A549 (cell line): ENCODE results near the gene DBH. TPM values are rescaled to one million over a fixed set of nuclear protein-coding genes. Genes with fewer than 3 reads are reported as not detected.

Source experiments
- ATAC-seq, 2 experiments: fragments of 200-7000 bp in 1 of 2; fragments of >200 bp in 1 of 2; cut with Nextera tagmentation in 1 of 2; cut with Tn5 transposase in 1 of 2; 3 replicates each; pipeline versions ENCODE4 v1.8.0 to v1.9.1; 2018 to 2020; ENCODE audit warnings: mild to moderate bottlenecking in 1 of 2, moderate library complexity in 1 of 2
- CTCF ChIA-PET: fragments of 300-600 bp; sonication (Branson Sonifier 250); formaldehyde crosslinking; extraction: SDS; loops from one replicate; lab custom pipeline; 2021; ENCODE audit warnings: antibody characterized with exemption, inconsistent platforms; lab: Yijun Ruan, JAX
- POLR2A ChIA-PET: fragments of 350-600 bp; formaldehyde crosslinking; extraction: SDS; loops from one replicate; lab custom pipeline; 2021; ENCODE audit warnings: antibody characterized with exemption, inconsistent platforms; lab: Yijun Ruan, JAX
- DNase-seq, 2 experiments: peaks; one replicate each; pipeline versions ENCODE4 v3.0.0 to v3.0.0-alpha.2; 2011 to 2016; ENCODE audit warnings: low read depth in 1 of 2, low spot score in 1 of 2
- FAIRE-seq: peaks from 2 replicates; lab custom pipeline; 2011; peaks lifted over from hg19 to GRCh38; lab: Jason Lieb, UNC
- H3K27ac ChIP-seq, 2 experiments: fragments of >200 bp; sonication (Bioruptor Twin); formaldehyde crosslinking; 3 replicates each; pipeline ENCODE4 v1.5.1; 2016 to 2017
- H3K4me1 ChIP-seq: fragments of >200 bp; sonication (Bioruptor Twin); formaldehyde crosslinking; 3 replicates; pipeline ENCODE4 v1.6.1; 2016
- H3K4me2 ChIP-seq: fragments of >200 bp; sonication (Bioruptor Twin); formaldehyde crosslinking; 3 replicates; pipeline ENCODE4 v1.6.1; 2016
- H3K4me3 ChIP-seq: fragments of >200 bp; sonication (Bioruptor Twin); formaldehyde crosslinking; 3 replicates; pipeline ENCODE4 v1.5.1; 2016
- H3K9me3 ChIP-seq: fragments of >200 bp; sonication (Bioruptor Twin); formaldehyde crosslinking; 3 replicates; pipeline ENCODE4 v1.6.1; 2016
- BHLHE40 ChIP-seq: IDR thresholded peaks from 2 replicates; pipeline ENCODE4 v1.6.1; 2012; ENCODE audit warnings: low read depth, low read length, inconsistent platforms
- CEBPB ChIP-seq, 2 experiments: fragments of >200 bp in 1 of 2; sonication (Bioruptor Twin) in 1 of 2; formaldehyde crosslinking in 1 of 2; IDR thresholded peaks; 2 replicates each; pipeline ENCODE4 v1.6.1; 2012 to 2016
- CHD4 ChIP-seq: fragments of 200-600 bp; sonication (generic); IDR thresholded peaks from 2 replicates; pipeline ENCODE4 v1.6.1; 2016; ENCODE audit warnings: antibody characterized with exemption, mild to moderate bottlenecking, borderline replicate concordance
- CTCF ChIP-seq: fragments of >200 bp; sonication (Bioruptor Twin); formaldehyde crosslinking; IDR thresholded peaks from 3 replicates; pipeline ENCODE4 v1.5.1; 2016
- EHMT2 ChIP-seq: fragments of 200-600 bp; sonication (generic); IDR thresholded peaks from 2 replicates; pipeline ENCODE4 v1.6.1; 2016; ENCODE audit warnings: antibody characterized with exemption, low read depth, mild to moderate bottlenecking, moderate library complexity
- FOSB ChIP-seq: fragments of 250-450 bp; sonication (Bioruptor Pico); IDR thresholded peaks from 2 replicates; pipeline ENCODE4 v1.5.0; 2020; ENCODE audit warnings: mild to moderate bottlenecking, moderate library complexity
- FOSL2 ChIP-seq, 2 experiments: fragments of 450-650 bp in 1 of 2; fragments of >200 bp in 1 of 2; sonication (Bioruptor Twin) in 1 of 2; formaldehyde crosslinking; IDR thresholded peaks; 2 replicates each; pipeline versions ENCODE4 v1.5.0 to v1.6.1; 2016 to 2020; ENCODE audit warnings: mild to moderate bottlenecking in 1 of 2, moderate library complexity in 1 of 2
- HES2 ChIP-seq: fragments of >200 bp; sonication (Bioruptor Twin); formaldehyde crosslinking; IDR thresholded peaks from 2 replicates; pipeline ENCODE4 v1.6.1; 2016
- HEYL ChIP-seq: fragments of 250-450 bp; sonication (Bioruptor Pico); IDR thresholded peaks from 2 replicates; pipeline ENCODE4 v1.8.0; 2021; ENCODE audit warnings: mild to moderate bottlenecking, moderate library complexity
- HOXB5 ChIP-seq: fragments of 250-450 bp; sonication (Bioruptor Pico); IDR thresholded peaks from 2 replicates; pipeline ENCODE4 v1.5.0; 2020; ENCODE audit warnings: mild to moderate bottlenecking, moderate library complexity
- JUN ChIP-seq, 2 experiments: fragments of >200 bp; sonication (Bioruptor Twin); formaldehyde crosslinking; IDR thresholded peaks; 2 replicates in 1 of 2; 3 replicates in 1 of 2; pipeline ENCODE4 v1.6.1; 2016 to 2017
- JUNB ChIP-seq: fragments of >200 bp; sonication (Bioruptor Twin); formaldehyde crosslinking; IDR thresholded peaks from 2 replicates; pipeline ENCODE4 v1.6.1; 2016
- MAZ ChIP-seq: fragments of 150-350 bp; IDR thresholded peaks from 2 replicates; pipeline ENCODE4 v1.6.1; 2014; ENCODE audit warnings: antibody characterized with exemption, low read depth, low read length, borderline replicate concordance
- MYC ChIP-seq: IDR thresholded peaks from 2 replicates; pipeline ENCODE4 v1.6.1; 2012; ENCODE audit warnings: mild to moderate bottlenecking, inconsistent platforms, low read length, improper control_type of control experiment, borderline replicate concordance
- NPAS2 ChIP-seq: fragments of 250-450 bp; sonication (Bioruptor Pico); IDR thresholded peaks from 2 replicates; pipeline ENCODE4 v1.8.0; 2022; ENCODE audit warnings: mild to moderate bottlenecking, moderate library complexity, borderline replicate concordance
- NR3C1 ChIP-seq: fragments of >200 bp; sonication (Bioruptor Twin); formaldehyde crosslinking; IDR thresholded peaks from 3 replicates; pipeline ENCODE4 v1.6.1; 2017
- PBX3 ChIP-seq: IDR thresholded peaks from 2 replicates; pipeline ENCODE4 v1.6.1; 2012
- PHF8 ChIP-seq: fragments of 200-600 bp; sonication (generic); IDR thresholded peaks from 2 replicates; pipeline ENCODE4 v1.6.1; 2016; ENCODE audit warnings: low read depth, mild to moderate bottlenecking, antibody characterized with exemption, moderate library complexity, borderline replicate concordance
- RCOR1 ChIP-seq: fragments of 150-350 bp; IDR thresholded peaks from 2 replicates; pipeline ENCODE4 v1.6.1; 2014; ENCODE audit warnings: antibody characterized with exemption, low read length, low read depth
- REST ChIP-seq: fragments of 200-600 bp; sonication (generic); IDR thresholded peaks from 2 replicates; pipeline ENCODE4 v1.6.1; 2016; ENCODE audit warnings: antibody characterized with exemption, mild to moderate bottlenecking, moderate library complexity
- RFX5 ChIP-seq: fragments of 450-650 bp; IDR thresholded peaks from 2 replicates; pipeline ENCODE4 v1.7.1; 2014; ENCODE audit warnings: antibody characterized with exemption, mild to moderate bottlenecking, moderate library complexity
- RNF2 ChIP-seq: fragments of 200-600 bp; sonication (generic); IDR thresholded peaks from 2 replicates; pipeline ENCODE4 v1.6.1; 2016; ENCODE audit warnings: low read depth, mild to moderate bottlenecking, antibody characterized with exemption, moderate library complexity, borderline replicate concordance
- TP53 ChIP-seq: fragments of 250-450 bp; sonication (Bioruptor Pico); IDR thresholded peaks from 2 replicates; pipeline ENCODE4 v1.5.0; 2021; ENCODE audit warnings: mild to moderate bottlenecking, moderate library complexity
- ZC3H11A ChIP-seq: fragments of 450-650 bp; IDR thresholded peaks from 2 replicates; pipeline ENCODE4 v1.6.1; 2014; ENCODE audit warnings: antibody characterized with exemption, mild to moderate bottlenecking
- WGBS: methylation state at CpG from one replicate; pipeline ENCODE4 v1.1.6; 2017; ENCODE audit errors: missing lambda C conversion rate; 5-methylcytosine and 5-hydroxymethylcytosine counted together
- polyA plus RNA-seq, 4 experiments: library from polyadenylated mRNA; depleted of rRNA in 3 of 4; stranded (reverse); fragments of >200 nt; fragmentation: RNase III in 1 of 4; extraction: RNeasy Plus Mini Kit Qiagen cat#74134 plus additional on column Dnase treatment in 1 of 4; gene quantifications; 2 replicates in 3 of 4; 3 replicates in 1 of 4; pipeline ENCODE4 v1.2.3, GENCODE V29; 2011 to 2017
- TF ChIP-seq, protein P1 (sequence below): IDR thresholded peaks from 2 replicates; pipeline ENCODE4 v1.6.1; 2012

Gene DBH
- polyA plus RNA-seq, 2 of the 4 experiments (the other 2 are of a cell fraction): not detected

GRCh38 chr9:133615186-133615585 lies 21.0 kb upstream of the DBH start:
- Histone ChIP-seq H3K9me3 (no peaks in the 10 kb centered on the region), H3K4me3 (no peak overlapping the region), H3K4me1 (no peaks in the 10 kb centered on the region), H3K27ac (no peak overlapping the region), H3K4me2 (no peak overlapping the region)
- DNase-seq: no peak
- WGBS: 12% methylated on average over 9 of the region's 16 CpGs
- POLR2A ChIA-PET: no interaction called here
- no peak for ATAC-seq
- CTCF ChIA-PET: interaction anchor here (1.7 kb wide), 1 partner anchor 10 kb away, joined by 4 read pairs; no protein-coding TSS in a partner anchor
- FAIRE-seq: no peak
- TF ChIP-seq JUNB: no peak
- TF ChIP-seq MAZ: no peak
- no peak for TF ChIP-seq NPAS2 (CRISPR knock-in tag)
- no peak for TF ChIP-seq BHLHE40
- no peak for TF ChIP-seq PHF8
- no peak for TF ChIP-seq PBX3
- no peak for TF ChIP-seq TP53 (CRISPR knock-in tag)
- TF ChIP-seq, all 56 proteins: peak for 0

DNA sequence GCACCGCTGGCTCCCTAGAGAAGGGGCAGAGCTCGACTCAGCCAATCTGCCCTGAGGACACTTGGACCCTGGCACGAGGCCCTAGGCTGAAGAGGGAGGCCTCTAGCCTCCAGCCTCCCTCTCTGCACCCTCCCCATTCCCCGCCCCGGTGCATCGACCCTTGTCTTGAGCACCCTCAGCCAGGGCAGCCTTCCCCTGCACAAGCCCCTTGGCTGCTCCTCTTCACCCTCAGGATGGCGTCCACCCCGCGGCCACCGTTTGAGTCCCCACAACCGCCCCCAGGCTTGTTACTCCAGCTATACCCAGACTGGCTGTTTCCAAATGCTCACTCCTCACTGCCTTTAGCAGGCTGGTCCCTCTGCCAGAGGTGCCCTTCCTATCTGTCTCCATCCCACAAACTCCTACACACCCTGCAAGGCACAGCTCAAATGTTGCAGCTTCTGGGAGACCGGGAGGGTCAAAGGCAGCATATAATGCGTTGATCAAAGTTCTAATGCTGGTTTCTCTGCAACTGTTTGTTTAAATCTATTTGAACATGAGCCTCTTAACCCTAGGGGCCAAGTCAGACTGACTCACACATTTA lies 20.5 kb upstream of the DBH start:
- peak in 1 of 2 experiments; percentile 27; a peak in 3 of 6 replicates for ATAC-seq

DNA sequence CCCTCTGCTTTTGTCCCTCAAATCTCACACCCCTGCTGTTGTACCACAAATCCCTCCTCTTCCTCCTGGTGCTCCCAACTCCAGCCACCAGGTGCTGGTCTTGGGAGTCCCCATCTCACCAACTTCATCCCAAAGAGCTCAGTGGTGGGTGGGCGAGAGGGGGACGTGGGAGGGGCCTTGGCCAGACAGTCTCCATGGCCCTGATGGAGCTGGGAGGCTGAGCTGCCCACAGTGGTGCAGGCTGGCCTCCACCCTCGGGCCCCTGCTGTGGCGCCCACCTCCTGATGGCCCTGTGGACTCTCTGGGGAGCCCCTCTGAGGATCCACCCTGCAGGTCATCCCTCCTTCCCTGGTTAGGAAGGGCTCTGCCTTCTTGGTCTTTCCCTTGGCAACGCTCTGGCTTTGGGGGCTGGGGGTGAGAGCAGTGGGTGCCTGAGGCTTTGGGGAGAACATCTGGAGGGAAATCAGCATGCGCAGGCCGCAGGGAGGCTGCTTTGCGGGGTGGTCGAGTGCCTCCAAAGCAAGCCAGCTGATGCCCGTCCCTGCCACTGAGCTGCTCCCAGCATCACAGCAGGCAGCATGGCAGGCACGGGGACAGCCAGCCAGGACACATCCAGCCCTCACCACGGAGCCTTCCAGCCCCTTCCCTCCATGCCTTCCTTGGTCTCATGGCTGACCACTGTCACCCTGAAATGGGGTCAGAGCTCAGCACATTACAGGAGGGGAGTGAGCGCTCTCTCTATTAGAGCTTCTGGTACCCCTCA lies 19.3 kb upstream of the DBH start:
- WGBS: 27% methylated on average over 8 of the region's 13 CpGs
- FAIRE-seq: no peak
- TF ChIP-seq, protein P1, sequence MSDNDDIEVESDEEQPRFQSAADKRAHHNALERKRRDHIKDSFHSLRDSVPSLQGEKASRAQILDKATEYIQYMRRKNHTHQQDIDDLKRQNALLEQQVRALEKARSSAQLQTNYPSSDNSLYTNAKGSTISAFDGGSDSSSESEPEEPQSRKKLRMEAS: no peak
- TF ChIP-seq TP53 (CRISPR knock-in tag) (no peak), HEYL (no peak), PHF8 (no peak), REST (no peak), HOXB5 (no peak), NPAS2 (CRISPR knock-in tag) (no peak), RCOR1 (no peak), JUN (IDR thresholded peaks at IDR 0.05) (no peak)

More for the DNA sequence above, 20.5 kb upstream of the DBH start:
- Histone ChIP-seq H3K9me3 (no peaks in the 10 kb centered on the region), H3K4me2 (no peak overlapping the region), H3K27ac (no peak overlapping the region), H3K4me1 (no peaks in the 10 kb centered on the region), H3K4me3 (no peak overlapping the region)
- WGBS: 30% methylated on average over 10 of the region's 13 CpGs
- no peak for FAIRE-seq
- CTCF ChIA-PET: interaction anchor here (1.7 kb wide), 1 partner anchor 10 kb away, joined by 4 read pairs; no protein-coding TSS in a partner anchor
- TF ChIP-seq HES2: no peak
- no peak for TF ChIP-seq MYC
- no peak for TF ChIP-seq RCOR1
- no peak for TF ChIP-seq ZC3H11A
- TF ChIP-seq RNF2: no peak
- no peak for TF ChIP-seq NR3C1
- no peak for TF ChIP-seq CTCF
- TF ChIP-seq HOXB5: no peak
- TF ChIP-seq CHD4: no peak
- no peak for TF ChIP-seq FOSL2 (IDR thresholded peaks at IDR 0.05)
- no peak for TF ChIP-seq FOSL2 (CRISPR knock-in tag; IDR thresholded peaks at IDR 0.05)
- no peak for TF ChIP-seq EHMT2
- no peak for TF ChIP-seq RFX5
- no peak for TF ChIP-seq CEBPB (IDR thresholded peaks at IDR 0.05)
- TF ChIP-seq FOSB (CRISPR knock-in tag): no peak
- POLR2A ChIA-PET: no interaction called here
- no peak for DNase-seq

More for the DNA sequence above, 19.3 kb upstream of the DBH start:
- no peak overlapping the region for H3K4me2 ChIP-seq
- H3K4me1 ChIP-seq: no peaks in the 10 kb centered on the region
- no peak for ATAC-seq
- H3K27ac ChIP-seq: no peak overlapping the region
- no peak for DNase-seq
- no peak overlapping the region for H3K4me3 ChIP-seq
- POLR2A ChIA-PET: no interaction called here
- CTCF ChIA-PET: interaction anchor here (1.7 kb wide), 1 partner anchor 8 kb away, joined by 4 read pairs; no protein-coding TSS in a partner anchor
- 0 out of 3 replicates have a peak, but pooled peaks cover 1% of the 10 kb centered on the region for H3K9me3 ChIP-seq
